CD4-positive, alpha-beta T cell treated with Interleukin-6 for 4 hours (primary cell): ENCODE results near the gene KTN1.

Experiments used
- DNase-seq: peaks from one replicate; pipeline ENCODE4 v3.0.0-alpha.2; 2020; ENCODE audit warnings: mixed read lengths

Gene KTN1

DNA sequence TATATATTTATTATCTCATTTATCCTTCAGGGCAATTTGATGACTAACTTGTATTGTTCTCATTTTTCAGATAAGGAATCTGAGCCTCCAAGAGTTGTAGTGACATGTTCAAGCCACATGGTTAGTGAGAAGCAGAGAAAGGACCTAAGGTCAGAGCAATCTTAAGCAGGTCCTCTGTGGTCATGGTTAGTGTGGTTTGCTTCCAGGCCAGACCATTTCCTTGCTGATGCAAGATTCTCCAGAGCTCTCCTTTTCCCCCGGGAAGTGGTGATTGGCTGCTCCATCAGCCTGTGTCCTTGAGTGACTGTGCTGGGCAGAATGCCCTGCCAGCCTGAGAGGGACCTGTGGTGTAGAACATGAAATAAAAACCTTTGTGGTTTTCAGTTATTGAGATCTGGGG lies 141.3 kb downstream of the KTN1 start:
- DNase-seq, result no peak

GRCh38 chr14:55722054-55722453 lies 142.0 kb downstream of the KTN1 start:
- DNase-seq, result no peak

- no peak for DNase-seq
Measured at GRCh38 chr14:55724736-55725135, 144.7 kb downstream of the KTN1 start.

DNA sequence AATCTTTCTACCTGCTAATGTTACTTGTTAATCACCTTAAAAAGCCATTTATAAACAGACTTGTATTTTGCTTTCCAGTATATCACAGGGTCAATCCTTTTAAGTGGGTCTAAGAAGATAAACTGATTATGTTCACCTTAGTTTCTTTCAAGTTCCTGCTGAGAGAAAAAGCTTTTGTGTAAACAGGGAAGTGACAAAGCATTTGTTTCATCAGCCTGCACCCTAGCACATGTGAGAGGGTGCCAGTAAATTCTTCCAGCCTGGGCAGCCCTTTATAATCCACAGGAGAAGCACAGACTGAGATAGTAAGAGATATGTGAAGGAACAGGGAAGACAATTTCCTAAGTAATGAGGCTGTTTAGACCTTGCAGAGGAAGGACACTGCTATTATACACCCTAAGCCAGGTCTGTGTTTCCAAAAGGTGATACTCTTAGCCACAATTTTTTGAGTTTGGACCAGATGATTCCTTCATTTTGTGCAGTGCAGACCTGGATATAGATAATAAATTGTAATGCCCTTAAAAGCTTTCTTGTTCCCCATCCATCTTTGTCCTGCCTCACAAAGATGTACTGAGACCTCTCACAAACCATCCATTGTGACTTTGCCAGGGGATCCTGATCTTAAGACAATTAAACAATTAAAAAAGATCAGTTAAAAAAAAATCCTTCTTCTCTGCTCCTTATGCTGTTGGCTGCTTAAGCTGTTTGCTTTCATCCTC lies 150.7 kb downstream of the KTN1 start:
- no peak for DNase-seq

DNA sequence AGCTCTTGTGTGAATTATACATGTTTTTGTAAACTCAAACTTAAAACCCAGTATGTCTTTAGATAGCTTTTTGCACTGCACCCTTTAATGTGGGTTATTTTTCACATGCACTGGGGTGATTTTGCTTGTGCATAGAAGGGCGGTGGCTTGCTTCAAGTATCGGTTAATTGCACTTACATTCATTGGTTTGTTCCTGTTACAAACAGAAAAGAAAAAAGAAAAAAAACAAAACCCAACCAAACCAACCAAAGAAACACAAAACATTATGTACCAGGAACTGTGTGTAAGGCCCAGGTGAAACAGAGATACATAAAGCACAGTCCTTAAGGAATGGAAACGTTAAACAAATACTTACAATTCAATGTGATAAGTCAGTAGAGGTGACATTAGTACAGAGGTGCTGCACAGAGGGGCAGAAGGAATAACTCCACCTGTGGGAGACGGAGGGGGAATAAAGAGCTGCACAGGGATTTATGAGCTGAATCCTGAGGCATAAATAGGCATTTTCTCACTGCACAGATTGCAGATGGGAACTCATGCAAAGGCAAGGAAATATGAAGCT lies 151.4 kb downstream of the KTN1 start:
- no peak for DNase-seq

DNA sequence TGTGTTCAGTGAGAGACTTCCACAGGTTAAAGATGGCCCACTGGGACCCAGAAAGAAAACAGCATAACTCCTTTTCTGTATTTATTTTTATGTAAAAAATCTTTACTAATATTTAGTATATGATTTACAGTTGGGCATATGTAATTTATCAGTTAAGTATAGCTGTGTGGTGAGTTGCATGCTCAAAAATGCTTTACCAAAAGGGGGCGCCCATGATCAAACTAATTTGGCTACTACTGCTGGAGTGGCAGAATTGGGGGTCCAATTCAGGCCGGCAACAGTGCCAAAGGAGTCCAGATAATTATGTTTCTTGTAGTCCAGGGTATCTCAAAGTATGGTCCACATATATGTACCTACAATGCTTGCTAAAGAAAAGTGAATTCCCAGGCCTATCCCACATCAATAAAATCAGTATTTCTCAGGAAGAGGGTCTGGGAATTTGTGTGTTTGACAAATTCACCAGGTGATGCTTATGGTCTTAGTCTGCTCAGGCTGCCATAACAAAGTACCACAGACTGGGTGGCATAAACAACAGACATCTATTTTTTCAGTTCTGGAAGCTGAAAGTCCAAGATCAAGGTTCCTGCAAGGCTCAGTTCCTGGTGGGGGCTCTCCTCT lies 152.0 kb downstream of the KTN1 start:
- peak; percentile 61 for DNase-seq

GRCh38 chr14:55733599-55733998 lies 153.6 kb downstream of the KTN1 start:
- DNase-seq, result no peak
